Brain microvascular endothelial cell (primary cell): ENCODE measurements around the gene ZNF771.

Experiments
- DNase-seq: peaks from one replicate; pipeline ENCODE4 v3.0.0-alpha.2; 2020
- H3K27ac ChIP-seq: fragments of 250-450 bp; sonication (Bioruptor Pico); 2 replicates; pipeline ENCODE4 v1.5.1; 2020; ENCODE audit warnings: mild to moderate bottlenecking, moderate library complexity
- H3K27me3 ChIP-seq: fragments of 250-450 bp; sonication (Bioruptor Pico); replicated peaks from 2 replicates; pipeline ENCODE4 v1.5.1; 2020; ENCODE audit warnings: mild to moderate bottlenecking
- H3K36me3 ChIP-seq: fragments of 250-450 bp; sonication (Bioruptor Pico); replicated peaks from 2 replicates; pipeline ENCODE4 v1.5.1; 2020; ENCODE audit warnings: mild to moderate bottlenecking
- H3K4me3 ChIP-seq: 2 replicates; pipeline ENCODE4 v1.5.1; 2011; ENCODE audit warnings: low read depth, mild to moderate bottlenecking, control low read depth, low read length, moderate library complexity
- in situ Hi-C: cut with HindIII; loops from 2 replicates; pipeline ENCODE4 v1.10.0; 2017; ENCODE audit warnings: low sequenced_read_pairs, low pct_ligation_motif_present
- TF ChIP-seq, protein P1 (sequence below): IDR thresholded peaks from 2 replicates; pipeline ENCODE4 v1.5.1; 2011; ENCODE audit warnings: low read depth, mild to moderate bottlenecking, moderate library complexity, low read length, control low read depth, inconsistent platforms; ENCODE audit errors: missing control alignments

ZNF771 gene

DNA sequence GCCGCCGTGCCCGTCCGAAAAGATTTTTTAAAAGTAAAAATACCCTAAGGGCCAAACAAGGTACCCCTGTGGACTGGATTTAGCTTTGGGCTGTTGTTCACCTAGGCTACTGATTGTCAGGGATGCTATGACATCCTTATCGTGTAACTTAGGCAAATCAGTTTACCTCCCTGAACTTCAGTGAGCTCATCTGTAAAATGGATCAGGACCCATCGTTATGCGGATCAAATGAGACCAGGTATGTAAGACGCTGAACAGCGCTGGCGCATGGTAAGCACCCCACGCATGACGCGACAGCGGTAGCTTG, 658 bp upstream of the ZNF771 start:
- DNase-seq: no peak
- H3K27ac ChIP-seq: no peak overlapping the region
- in situ Hi-C loops: no loop called here
- no peaks in the 10 kb centered on the region for H3K27me3 ChIP-seq
- H3K36me3 ChIP-seq: peaks cover 4% of the 10 kb centered on the region
- H3K4me3 ChIP-seq: peak overlapping the region; percentile 71
- TF ChIP-seq, protein P1, sequence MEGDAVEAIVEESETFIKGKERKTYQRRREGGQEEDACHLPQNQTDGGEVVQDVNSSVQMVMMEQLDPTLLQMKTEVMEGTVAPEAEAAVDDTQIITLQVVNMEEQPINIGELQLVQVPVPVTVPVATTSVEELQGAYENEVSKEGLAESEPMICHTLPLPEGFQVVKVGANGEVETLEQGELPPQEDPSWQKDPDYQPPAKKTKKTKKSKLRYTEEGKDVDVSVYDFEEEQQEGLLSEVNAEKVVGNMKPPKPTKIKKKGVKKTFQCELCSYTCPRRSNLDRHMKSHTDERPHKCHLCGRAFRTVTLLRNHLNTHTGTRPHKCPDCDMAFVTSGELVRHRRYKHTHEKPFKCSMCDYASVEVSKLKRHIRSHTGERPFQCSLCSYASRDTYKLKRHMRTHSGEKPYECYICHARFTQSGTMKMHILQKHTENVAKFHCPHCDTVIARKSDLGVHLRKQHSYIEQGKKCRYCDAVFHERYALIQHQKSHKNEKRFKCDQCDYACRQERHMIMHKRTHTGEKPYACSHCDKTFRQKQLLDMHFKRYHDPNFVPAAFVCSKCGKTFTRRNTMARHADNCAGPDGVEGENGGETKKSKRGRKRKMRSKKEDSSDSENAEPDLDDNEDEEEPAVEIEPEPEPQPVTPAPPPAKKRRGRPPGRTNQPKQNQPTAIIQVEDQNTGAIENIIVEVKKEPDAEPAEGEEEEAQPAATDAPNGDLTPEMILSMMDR: no peak

DNA sequence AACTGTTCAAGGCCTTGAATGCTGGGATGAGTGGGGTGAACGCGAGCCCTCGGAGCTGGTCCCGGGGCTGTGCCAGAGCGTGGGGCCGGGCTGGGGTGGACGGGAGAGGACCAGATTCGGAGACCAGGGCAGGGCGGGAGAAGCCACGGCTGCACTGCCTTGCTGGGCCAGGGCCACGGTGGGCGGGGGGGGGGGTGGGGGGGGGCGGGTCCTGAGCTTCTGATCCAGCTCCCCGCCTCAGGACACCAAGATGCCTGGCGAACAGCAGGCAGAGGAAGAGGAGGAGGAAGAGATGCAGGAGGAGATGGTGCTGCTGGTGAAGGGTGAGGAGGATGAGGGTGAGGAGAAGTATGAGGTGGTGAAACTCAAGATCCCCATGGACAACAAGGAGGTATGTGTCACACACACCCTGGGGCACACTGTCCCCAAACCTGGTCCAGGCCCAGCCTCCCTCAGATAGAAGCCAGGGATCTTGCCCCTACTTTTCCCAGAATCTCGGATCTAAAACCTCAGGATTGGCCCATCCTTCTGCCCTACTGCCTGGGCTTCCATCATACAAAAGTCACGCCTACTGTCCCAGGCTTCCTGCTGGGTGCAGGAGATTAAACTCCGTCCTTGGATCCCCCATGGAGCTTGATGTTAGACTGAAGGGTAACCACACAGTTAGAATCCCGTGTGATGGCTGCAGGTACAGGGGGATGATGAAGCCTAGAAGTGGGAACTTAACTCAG, 563 bp downstream of the ZNF771 start:
- no peak for DNase-seq
- Histone ChIP-seq H3K4me3 (peak overlapping the region; percentile 71), H3K36me3 (peaks cover 6% of the 10 kb centered on the region), H3K27me3 (no peaks in the 10 kb centered on the region), H3K27ac (peak overlapping the region; percentile 57)
- TF ChIP-seq, protein P1: no peak
- in situ Hi-C loops: no loop called here

DNA sequence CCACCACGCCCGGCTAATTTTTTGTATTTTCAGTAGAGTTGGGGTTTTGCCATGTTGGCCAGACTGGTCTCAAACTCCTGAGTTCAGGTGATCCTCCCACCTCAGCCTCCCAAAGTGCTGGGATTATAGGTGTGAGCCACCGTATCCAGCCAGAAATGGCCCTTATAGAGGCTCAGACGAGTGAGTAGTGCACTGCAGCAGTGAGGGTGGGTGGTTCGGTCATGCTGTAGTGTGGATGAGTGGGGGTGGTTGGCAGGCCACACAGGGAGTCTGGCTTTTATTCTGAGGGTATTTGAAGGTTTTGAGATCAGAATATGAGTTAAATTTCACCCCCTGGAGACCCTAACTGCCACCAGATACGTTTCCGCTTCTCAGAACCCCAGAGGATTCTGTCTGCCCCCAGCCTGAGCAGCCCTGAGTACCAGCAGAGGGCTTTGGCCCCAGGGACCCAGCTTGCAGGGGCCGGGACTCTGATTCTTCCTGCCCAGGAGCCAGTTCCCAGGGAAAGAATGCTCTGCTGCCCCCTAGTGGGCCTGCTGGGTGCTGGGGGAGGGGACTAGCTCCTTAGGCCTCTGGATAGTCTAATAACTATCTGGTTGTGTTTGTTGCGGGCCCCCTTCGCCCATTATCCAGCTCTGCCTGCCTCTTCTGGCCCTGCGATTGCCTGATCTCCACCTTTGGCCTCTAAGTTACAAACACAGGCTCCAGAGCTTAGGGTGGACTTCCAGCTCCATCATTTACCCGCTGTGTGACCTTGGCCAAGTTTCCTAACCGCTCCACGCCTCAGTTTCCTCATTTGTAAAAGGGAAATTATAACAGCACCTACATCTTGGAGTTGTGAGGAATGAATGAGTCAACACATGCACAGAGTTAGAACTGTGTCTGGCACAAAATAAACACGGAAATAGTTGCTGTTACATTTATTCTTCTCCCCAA, 2.0 kb downstream of the ZNF771 start:
- in situ Hi-C loops: no loop called here
- Histone ChIP-seq H3K27ac (no peak overlapping the region), H3K4me3 (peak overlapping the region; percentile 15)

DNA sequence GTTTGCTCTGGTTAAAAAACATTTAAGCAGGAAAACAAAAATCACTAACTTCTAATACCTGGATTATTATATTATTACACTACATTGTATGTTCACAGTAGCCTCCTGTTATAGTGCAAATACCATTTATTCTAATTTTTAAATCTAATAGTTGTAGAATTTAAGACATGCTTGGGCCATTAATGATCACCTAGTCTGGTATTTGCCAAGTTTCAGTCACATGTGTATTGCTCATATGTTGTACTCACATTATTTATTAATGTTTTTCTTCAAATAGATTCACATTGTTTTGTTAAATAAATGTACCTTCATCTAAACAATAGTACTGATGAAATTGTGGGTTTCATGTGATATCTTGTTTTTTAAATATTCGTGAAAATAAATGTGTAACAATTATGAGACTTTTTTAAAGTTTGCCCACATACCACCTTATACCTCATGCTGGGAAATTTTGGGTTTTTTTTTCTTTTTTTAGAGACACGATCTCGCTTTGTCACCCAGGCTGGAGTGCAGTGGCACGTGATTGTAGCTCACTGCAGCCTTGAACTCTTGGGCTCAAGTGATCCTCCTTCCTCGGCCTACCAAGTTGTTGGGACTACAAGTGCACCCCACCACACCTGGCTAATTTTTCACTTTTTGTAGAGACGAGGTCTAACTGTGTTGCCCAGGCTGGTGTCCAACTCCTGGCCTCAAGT, 5.9 kb downstream of the ZNF771 start:
- Histone ChIP-seq H3K27me3 (no peaks in the 10 kb centered on the region), H3K36me3 (peaks cover 9% of the 10 kb centered on the region), H3K4me3 (no peak overlapping the region), H3K27ac (no peak overlapping the region)
- in situ Hi-C loops: no loop called here
- TF ChIP-seq, protein P1: no peak
- DNase-seq: no peak

More for the DNA sequence above, 2.0 kb downstream of the ZNF771 start:
- DNase-seq: peak; percentile 86
- Histone ChIP-seq H3K36me3 (peaks cover 9% of the 10 kb centered on the region), H3K27me3 (no peaks in the 10 kb centered on the region)
- TF ChIP-seq, protein P1: peak; percentile 99

DNA sequence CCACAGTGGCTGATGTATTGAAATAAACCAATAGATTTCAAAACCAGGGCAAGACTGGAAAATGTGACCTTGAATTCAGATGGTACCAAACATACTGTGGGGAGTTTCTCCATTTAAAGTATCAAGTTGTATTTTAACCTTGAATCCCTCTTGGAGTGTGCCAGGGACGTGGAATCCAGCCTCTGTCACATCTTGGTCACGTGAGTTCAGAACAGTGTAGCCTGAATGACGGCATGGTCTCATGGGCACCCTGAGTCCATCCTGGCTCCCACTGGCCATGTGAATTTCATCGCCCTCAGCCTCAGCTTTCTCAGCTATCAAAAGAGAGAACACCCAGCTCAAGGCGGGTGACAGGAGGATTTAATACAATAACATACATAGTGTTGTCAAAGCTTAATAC, 6.8 kb downstream of the ZNF771 start:
- Histone ChIP-seq H3K36me3 (peaks cover 9% of the 10 kb centered on the region), H3K27me3 (no peaks in the 10 kb centered on the region), H3K4me3 (no peak overlapping the region), H3K27ac (no peak overlapping the region)
- DNase-seq: no peak
- in situ Hi-C loops: no loop called here
- TF ChIP-seq, protein P1: no peak
